GM23248 (cell line): ENCODE measurements around the gene ZNF558. TPM values are rescaled to one million over a fixed set of nuclear protein-coding genes. Genes with fewer than 3 reads are reported as not detected.

Experiments
- DNase-seq: peaks from one replicate; pipeline ENCODE4 v3.0.0-alpha.2; 2015
- H2AFZ ChIP-seq: fragments of 200-600 bp; sonication (generic); 2 replicates; pipeline ENCODE4 v1.6.1; 2016; ENCODE audit warnings: antibody characterized with exemption
- H3F3A ChIP-seq: fragments of 200-600 bp; sonication (generic); 2 replicates; pipeline ENCODE4 v1.6.1; 2016; ENCODE audit warnings: mild to moderate bottlenecking, antibody characterized with exemption, mixed run types; ENCODE audit not compliant: insufficient read depth
- H3K27ac ChIP-seq: fragments of 200-600 bp; sonication (generic); 2 replicates; pipeline ENCODE4 v1.5.1; 2016; ENCODE audit warnings: mild to moderate bottlenecking
- H3K27me3 ChIP-seq: fragments of 200-600 bp; sonication (generic); replicated peaks from 2 replicates; pipeline ENCODE4 v1.6.1; 2016; ENCODE audit warnings: mild to moderate bottlenecking; ENCODE audit not compliant: insufficient read depth
- H3K36me3 ChIP-seq: fragments of 200-600 bp; sonication (generic); 2 replicates; pipeline ENCODE4 v1.6.1; 2016; ENCODE audit warnings: low read depth, mild to moderate bottlenecking
- H3K4me1 ChIP-seq: fragments of 200-600 bp; sonication (generic); 2 replicates; pipeline ENCODE4 v1.6.1; 2016; ENCODE audit warnings: mild to moderate bottlenecking; ENCODE audit not compliant: insufficient read depth
- H3K4me2 ChIP-seq: fragments of 200-600 bp; sonication (generic); one replicate; pipeline ENCODE4 v1.6.1; 2016; ENCODE audit warnings: mild to moderate bottlenecking; ENCODE audit not compliant: unreplicated experiment
- H3K4me3 ChIP-seq: fragments of 200-600 bp; sonication (generic); 2 replicates; pipeline ENCODE4 v1.5.1; 2016; ENCODE audit warnings: mild to moderate bottlenecking
- H3K79me2 ChIP-seq: fragments of 200-600 bp; sonication (generic); 2 replicates; pipeline ENCODE4 v1.6.1; 2016; ENCODE audit warnings: mild to moderate bottlenecking; ENCODE audit not compliant: insufficient read depth
- H3K9ac ChIP-seq: fragments of 200-600 bp; sonication (generic); 2 replicates; pipeline ENCODE4 v1.6.1; 2016; ENCODE audit warnings: mild to moderate bottlenecking
- H3K9me2 ChIP-seq: fragments of 200-600 bp; sonication (generic); 2 replicates; pipeline ENCODE4 v1.6.1; 2016; ENCODE audit warnings: mixed run types, mild to moderate bottlenecking, moderate library complexity; ENCODE audit not compliant: insufficient read depth
- H3K9me3 ChIP-seq: fragments of 200-600 bp; sonication (generic); one replicate; pipeline ENCODE4 v1.6.1; 2017; ENCODE audit warnings: low read depth
- H4K20me1 ChIP-seq: fragments of 200-600 bp; sonication (generic); 2 replicates; pipeline ENCODE4 v1.6.0; 2016; ENCODE audit not compliant: insufficient read depth
- EZH2 ChIP-seq: fragments of 200-600 bp; sonication (generic); IDR thresholded peaks from 2 replicates; pipeline ENCODE4 v1.6.1; 2018; ENCODE audit warnings: antibody characterized with exemption, mild to moderate bottlenecking; ENCODE audit not compliant: insufficient read depth, poor library complexity, severe bottlenecking
- EZH2phosphoT487 ChIP-seq: fragments of 200-600 bp; sonication (generic); IDR thresholded peaks from 2 replicates; pipeline ENCODE4 v1.6.1; 2018; ENCODE audit warnings: antibody characterized with exemption, moderate library complexity, mild to moderate bottlenecking, low read depth; ENCODE audit not compliant: insufficient read depth
- WGBS, 2 experiments: methylation state at CpG; one replicate each; pipeline ENCODE4 v1.1.6; 2015 to 2017; ENCODE audit warnings: low lambda C conversion rate in 2 of 2, low coverage in 1 of 2; ENCODE audit errors: missing lambda C conversion rate in 2 of 2; 5-methylcytosine and 5-hydroxymethylcytosine counted together
- in situ Hi-C: fragments of 300-500 bp; cut with MboI; formaldehyde crosslinking; loops from 2 replicates; pipeline ENCODE4 v1.15.0; 2020
- polyA plus RNA-seq: library from polyadenylated mRNA; unstranded; fragments of >200 nt; fragmentation: Nextera tagmentation; extraction: Ambion mirVana; gene quantifications from 2 replicates; pipeline ENCODE4 v1.2.1, GENCODE V29; 2016
- total RNA-seq: library from RNA; depleted of rRNA; stranded (reverse); fragments of >200 nt; shearing (Covaris generic); gene quantifications from 2 replicates; pipeline ENCODE4 v1.2.3, GENCODE V29; 2014

Gene ZNF558
- total and polyA plus RNA-seq, 2 experiments from 2014 or later, result 13.6 to 20.9 TPM

DNA sequence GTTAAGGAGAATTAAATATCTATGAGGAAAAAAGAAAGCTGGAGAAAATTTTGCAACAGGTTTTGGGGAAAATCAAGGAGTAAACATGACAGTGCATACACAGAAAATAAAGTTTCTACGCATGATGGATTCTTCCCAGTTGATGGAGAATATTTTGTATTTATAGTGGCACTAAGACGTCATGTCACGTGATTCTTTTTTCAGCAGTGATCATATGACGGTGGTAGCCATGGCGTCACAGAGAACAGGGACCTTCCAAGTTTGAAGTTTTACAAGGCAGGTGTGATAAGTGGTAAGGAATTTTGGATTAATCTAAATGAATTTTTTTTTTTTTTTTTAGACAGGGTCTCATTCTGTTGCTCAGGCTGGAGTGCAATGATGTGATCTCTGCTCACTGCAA lies 8.6 kb upstream of the ZNF558 start:
- Histone ChIP-seq H3K27ac (no peak overlapping the region), H3K36me3 (no peaks in the 10 kb centered on the region), H3K27me3 (no peaks in the 10 kb centered on the region), H4K20me1 (no peaks in the 10 kb centered on the region), H3K9ac (no peak overlapping the region), H3K4me1 (no peaks in the 10 kb centered on the region), H3K79me2 (no peaks in the 10 kb centered on the region), H3K4me3 (no peak overlapping the region), H3K9me3 (no peaks in the 10 kb centered on the region), H3K9me2 (no peaks in the 10 kb centered on the region), H3K4me2 (no peak overlapping the region), H3F3A (no peaks in the 10 kb centered on the region), H2AFZ (no peak overlapping the region)
- DNase-seq, result no peak
- in situ Hi-C loops, result no loop called here
- WGBS, 2 experiments, result 29 to 32% methylated on average over 5 of the region's 5 CpGs
- TF ChIP-seq EZH2, result no peak
- no peak for TF ChIP-seq EZH2phosphoT487

DNA sequence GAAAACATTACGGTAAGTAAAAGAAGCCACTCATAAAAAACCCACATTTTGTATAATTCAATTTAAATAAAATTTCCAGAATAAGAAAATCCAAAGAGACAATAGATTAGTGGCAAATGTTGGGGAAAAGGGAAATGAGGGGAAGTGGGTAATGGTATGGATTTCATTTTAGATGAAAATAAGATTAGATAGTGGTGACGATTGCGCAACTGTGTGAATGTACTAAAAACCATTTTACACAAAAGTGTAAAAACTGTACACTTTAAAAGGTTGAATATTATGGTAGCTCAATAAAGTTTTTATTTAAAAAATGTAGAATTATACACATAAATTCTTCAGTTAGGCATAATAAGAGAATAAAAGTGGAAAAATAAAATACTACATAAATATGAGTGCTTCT lies 3.8 kb upstream of the ZNF558 start:
- DNase-seq, result no peak
- H2AFZ ChIP-seq, result no peak overlapping the region
- H3K9ac ChIP-seq, result no peak overlapping the region
- no peaks in the 10 kb centered on the region for H3K27me3 ChIP-seq
- in situ Hi-C loops, result no loop called here
- 69 to 72% methylated on average over 3 of the region's 3 CpGs for WGBS, 2 experiments
- H3K4me2 ChIP-seq, result no peak overlapping the region
- no peaks in the 10 kb centered on the region for H4K20me1 ChIP-seq
- H3K79me2 ChIP-seq, result peaks cover 7% of the 10 kb centered on the region
- H3F3A ChIP-seq, result no peaks in the 10 kb centered on the region
- H3K36me3 ChIP-seq, result no peaks in the 10 kb centered on the region
- no peaks in the 10 kb centered on the region for H3K9me2 ChIP-seq
- no peak for TF ChIP-seq EZH2phosphoT487
- no peak for TF ChIP-seq EZH2
- H3K9me3 ChIP-seq, result no peaks in the 10 kb centered on the region
- no peaks in the 10 kb centered on the region for H3K4me1 ChIP-seq
- H3K4me3 ChIP-seq, result no peak overlapping the region
- H3K27ac ChIP-seq, result no peak overlapping the region

DNA sequence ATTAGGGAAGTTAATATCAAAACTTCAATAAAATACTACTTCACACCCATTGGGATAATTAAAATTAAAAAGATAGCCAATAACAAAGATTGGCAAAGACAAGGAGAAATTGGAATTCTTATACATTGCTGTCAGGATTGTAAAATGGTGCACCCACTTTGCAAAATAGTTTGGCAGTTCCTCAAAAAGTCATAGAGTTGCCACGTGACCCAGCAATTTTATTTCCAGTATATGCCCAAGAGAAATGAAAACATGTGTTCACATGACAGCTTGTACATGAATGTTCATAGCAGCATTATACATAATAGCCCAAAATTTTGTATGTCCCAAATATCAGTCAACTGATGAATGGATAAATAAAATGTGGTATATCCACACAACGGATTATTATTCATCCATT lies 3.3 kb upstream of the ZNF558 start:
- in situ Hi-C loops, result no loop called here
- Histone ChIP-seq H3K79me2 (peaks cover 9% of the 10 kb centered on the region), H3K4me1 (no peaks in the 10 kb centered on the region), H3K27me3 (no peaks in the 10 kb centered on the region), H4K20me1 (no peaks in the 10 kb centered on the region), H2AFZ (no peak overlapping the region), H3K9me3 (no peaks in the 10 kb centered on the region), H3K4me2 (no peak overlapping the region), H3K27ac (no peak overlapping the region), H3K4me3 (no peak overlapping the region), H3K9ac (no peak overlapping the region), H3K36me3 (no peaks in the 10 kb centered on the region), H3K9me2 (no peaks in the 10 kb centered on the region), H3F3A (no peaks in the 10 kb centered on the region)
- 18 to 27% methylated on average over 2 of the region's 2 CpGs for WGBS, 2 experiments
- no peak for DNase-seq
- no peak for TF ChIP-seq EZH2phosphoT487

DNA sequence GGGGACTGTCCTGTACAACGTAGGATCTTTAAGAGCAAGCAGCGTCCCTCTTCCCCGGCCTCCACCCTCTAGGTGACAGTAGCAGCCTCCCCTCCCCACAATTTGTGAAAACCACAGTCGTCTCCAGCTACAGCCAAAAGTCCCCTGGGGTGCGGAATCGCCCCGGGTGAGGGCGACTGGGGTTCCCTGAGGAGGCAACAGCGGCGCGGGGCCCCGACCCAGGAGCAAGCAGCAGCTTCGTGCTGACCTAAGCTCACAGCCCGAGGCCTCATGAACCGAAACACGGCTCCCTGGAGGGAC lies 322 bp downstream of the ZNF558 start:
- Histone ChIP-seq H2AFZ (peak overlapping the region; percentile 91), H3K9me3 (no peaks in the 10 kb centered on the region), H4K20me1 (no peaks in the 10 kb centered on the region), H3K27me3 (no peaks in the 10 kb centered on the region), H3K4me2 (peak overlapping the region; percentile 83), H3K9me2 (no peaks in the 10 kb centered on the region), H3K27ac (peak overlapping the region; percentile 81), H3K4me1 (no peaks in the 10 kb centered on the region), H3K9ac (peak overlapping the region; percentile 90), H3K36me3 (no peaks in the 10 kb centered on the region), H3F3A (no peaks in the 10 kb centered on the region), H3K4me3 (peak overlapping the region; percentile 82), H3K79me2 (peaks cover 9% of the 10 kb centered on the region)
- DNase-seq, result no peak
- 1 to 5% methylated on average over 9 to 15 of the region's 16 CpGs for WGBS, 2 experiments
- in situ Hi-C loops, result no loop called here
- TF ChIP-seq EZH2phosphoT487 (no peak), EZH2 (no peak)

DNA sequence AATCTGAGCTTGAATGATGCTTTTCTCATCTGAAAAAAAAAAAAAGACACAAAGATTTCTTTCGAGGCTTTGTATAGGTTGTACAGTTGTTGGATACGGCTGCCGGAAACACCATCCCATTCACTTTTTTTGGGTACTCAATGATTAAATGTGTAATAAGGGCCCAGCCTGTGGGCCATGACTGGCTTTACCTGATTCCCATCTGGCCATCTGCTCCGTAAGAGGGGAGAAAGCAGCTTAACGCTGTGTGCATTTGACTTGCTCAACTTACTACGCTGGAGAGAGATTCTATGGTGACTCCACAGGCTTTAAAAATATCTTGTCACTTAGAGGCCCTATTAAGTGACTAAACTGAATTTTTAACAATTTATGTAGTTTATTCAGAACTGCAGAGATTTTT lies 731 bp downstream of the ZNF558 start:
- 41 to 46% methylated on average over 6 of the region's 6 CpGs for WGBS, 2 experiments
- peak overlapping the region; percentile 91 for H2AFZ ChIP-seq
- peak overlapping the region; percentile 83 for H3K4me2 ChIP-seq
- peak overlapping the region; percentile 82 for H3K4me3 ChIP-seq
- no peaks in the 10 kb centered on the region for H3K36me3 ChIP-seq
- peak; percentile 45 for DNase-seq
- no peaks in the 10 kb centered on the region for H4K20me1 ChIP-seq
- H3K4me1 ChIP-seq, result no peaks in the 10 kb centered on the region
- TF ChIP-seq EZH2phosphoT487 (no peak), EZH2 (no peak)
- H3K9me3 ChIP-seq, result no peaks in the 10 kb centered on the region
- no peaks in the 10 kb centered on the region for H3K27me3 ChIP-seq
- H3K9ac ChIP-seq, result peak overlapping the region; percentile 90
- in situ Hi-C loops, result no loop called here
- peaks cover 9% of the 10 kb centered on the region for H3K79me2 ChIP-seq
- no peaks in the 10 kb centered on the region for H3K9me2 ChIP-seq
- peak overlapping the region; percentile 81 for H3K27ac ChIP-seq
- H3F3A ChIP-seq, result no peaks in the 10 kb centered on the region
